Neuronal stem cell (in vitro differentiated cells): ENCODE data around the gene FBXO36. TPM values are rescaled to one million over a fixed set of nuclear protein-coding genes. Genes with fewer than 3 reads are reported as not detected.

Source experiments
- DNase-seq: peaks from one replicate; pipeline ENCODE4 v3.0.0-alpha.2; 2013; ENCODE audit warnings: low spot score
- H2AFZ ChIP-seq: one replicate; pipeline ENCODE4 v1.6.1; 2013; ENCODE audit warnings: mild to moderate bottlenecking, low read length, inconsistent platforms
- H2AK5ac ChIP-seq: 2 replicates; pipeline ENCODE4 v1.6.1; 2013; ENCODE audit warnings: low read depth, mild to moderate bottlenecking, inconsistent platforms, low read length, moderate library complexity, mixed read lengths
- H2BK120ac ChIP-seq: 2 replicates; pipeline ENCODE4 v1.6.1; 2013; ENCODE audit warnings: low read depth, mild to moderate bottlenecking, inconsistent platforms, low read length, moderate library complexity, mixed read lengths
- H2BK12ac ChIP-seq: one replicate; pipeline ENCODE4 v1.6.1; 2013; ENCODE audit warnings: low read length, inconsistent platforms
- H2BK15ac ChIP-seq: 2 replicates; pipeline ENCODE4 v1.6.1; 2013; ENCODE audit warnings: mild to moderate bottlenecking, low read length, inconsistent platforms, mixed read lengths
- H2BK5ac ChIP-seq: one replicate; pipeline ENCODE4 v1.6.1; 2013; ENCODE audit warnings: inconsistent platforms, mild to moderate bottlenecking, low read length, moderate library complexity
- H3K14ac ChIP-seq: one replicate; pipeline ENCODE4 v1.6.1; 2013; ENCODE audit warnings: low read length, inconsistent platforms
- H3K18ac ChIP-seq: 2 replicates; pipeline ENCODE4 v1.6.1; 2013; ENCODE audit warnings: low read length, inconsistent platforms
- H3K23ac ChIP-seq: 2 replicates; pipeline ENCODE4 v1.6.1; 2013; ENCODE audit warnings: low read depth, mild to moderate bottlenecking, mixed read lengths, low read length, inconsistent platforms; ENCODE audit not compliant: poor library complexity
- H3K27ac ChIP-seq: replicated peaks from 3 replicates; pipeline ENCODE4 v1.5.1; 2013; ENCODE audit warnings: low read length, inconsistent platforms
- H3K27me3 ChIP-seq, 3 experiments: 2 replicates each; pipeline ENCODE4 v1.6.1; 2013; ENCODE audit warnings: low read length in 3 of 3, mild to moderate bottlenecking in 2 of 3, inconsistent platforms in 1 of 3, low read depth in 1 of 3, mixed read lengths in 1 of 3, moderate library complexity in 1 of 3; ENCODE audit not compliant: control insufficient read depth in 3 of 3, insufficient read depth in 3 of 3
- H3K36me3 ChIP-seq, 2 donors: replicated peaks in 1 of 2; 2 replicates each; pipeline ENCODE4 v1.6.1; 2013; ENCODE audit warnings: low read length in 2 of 2; ENCODE audit not compliant: control insufficient read depth in 2 of 2, insufficient read depth in 2 of 2
- H3K4ac ChIP-seq: 2 replicates; pipeline ENCODE4 v1.6.1; 2013; ENCODE audit warnings: inconsistent platforms, mild to moderate bottlenecking, low read length, moderate library complexity
- H3K4me1 ChIP-seq, 2 donors: 1 replicate in 1 of 2; 2 replicates in 1 of 2; pipeline ENCODE4 v1.6.1; 2013; ENCODE audit warnings: low read length in 2 of 2, low read depth in 1 of 2; ENCODE audit not compliant: control insufficient read depth in 2 of 2, insufficient read depth in 1 of 2
- H3K4me2 ChIP-seq: one replicate; pipeline ENCODE4 v1.6.1; 2013; ENCODE audit warnings: mild to moderate bottlenecking, low read length, inconsistent platforms; ENCODE audit not compliant: insufficient read depth, poor library complexity, severe bottlenecking
- H3K4me3 ChIP-seq, 2 donors: 2 replicates each; pipeline ENCODE4 v1.5.1; 2013; ENCODE audit warnings: low read length in 2 of 2, mild to moderate bottlenecking in 2 of 2, inconsistent platforms in 1 of 2, moderate library complexity in 1 of 2
- H3K79me1 ChIP-seq: one replicate; pipeline ENCODE4 v1.6.1; 2013; ENCODE audit warnings: low read depth, mild to moderate bottlenecking, inconsistent platforms, low read length, moderate library complexity
- H3K9ac ChIP-seq: one replicate; pipeline ENCODE4 v1.6.1; 2013; ENCODE audit warnings: mild to moderate bottlenecking, low read depth, low read length, inconsistent platforms; ENCODE audit not compliant: poor library complexity
- H3K9me3 ChIP-seq, 2 donors: replicated peaks in 1 of 2; 2 replicates each; pipeline versions ENCODE3 to v1.6.1; 2013; ENCODE audit warnings: low read length in 2 of 2, mild to moderate bottlenecking in 2 of 2, inconsistent platforms in 1 of 2, low read depth in 1 of 2, mixed read lengths in 1 of 2, moderate library complexity in 1 of 2; ENCODE audit not compliant: control insufficient read depth in 2 of 2, insufficient read depth in 1 of 2
- H4K8ac ChIP-seq: one replicate; pipeline ENCODE4 v1.6.1; 2013; ENCODE audit warnings: low read depth, mild to moderate bottlenecking, inconsistent platforms, low read length, moderate library complexity
- H4K91ac ChIP-seq: one replicate; pipeline ENCODE4 v1.6.1; 2013; ENCODE audit warnings: low read length, low read depth, mild to moderate bottlenecking, inconsistent platforms; ENCODE audit not compliant: poor library complexity
- WGBS, 2 donors: extraction: QIAGEN DNeasy Blood & Tissue Kit; methylation state at CpG; one replicate each; pipeline ENCODE4 v1.1.7; 2013; ENCODE audit warnings: missing lambda C conversion rate in 2 of 2, mixed read lengths in 1 of 2; ENCODE audit not compliant: insufficient read length in 2 of 2, insufficient replicate concordance in 1 of 2; ENCODE audit errors: extremely low coverage in 2 of 2; 5-methylcytosine and 5-hydroxymethylcytosine counted together
- polyA plus RNA-seq, 2 experiments: library from polyadenylated mRNA; stranded (reverse); fragments of 200-250 nt; gene quantifications; one replicate each; pipeline ENCODE4 v1.2.3, GENCODE V29; 2013

Gene FBXO36, protein sequence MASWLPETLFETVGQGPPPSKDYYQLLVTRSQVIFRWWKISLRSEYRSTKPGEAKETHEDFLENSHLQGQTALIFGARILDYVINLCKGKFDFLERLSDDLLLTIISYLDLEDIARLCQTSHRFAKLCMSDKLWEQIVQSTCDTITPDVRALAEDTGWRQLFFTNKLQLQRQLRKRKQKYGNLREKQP
- polyA plus RNA-seq (2013, experiment 1 of 2): 5.0 TPM
- polyA plus RNA-seq (2013, experiment 2 of 2): 4.7 TPM

GRCh38 chr2:229922449-229923386, at the start of gene FBXO36:
Gene FBXO36, plus strand, starts transcription at chr2:229922503. Its CDS starts 11 bp downstream, at chr2:229922514.
- Histone ChIP-seq H3K79me1 (peaks cover under 1% of the 10 kb centered on the region), H3K9ac (peak within 1 kb of the TSS; percentile 88), H2BK15ac (no peak within 1 kb of the TSS), H3K27ac (peak within 1 kb of the TSS; percentile 99), H2AFZ (peak within 1 kb of the TSS; percentile 96), H3K9me3 (peaks cover 0 to 3% of the 10 kb centered on the region in 2 donors), H3K14ac (peak within 1 kb of the TSS; percentile 8), H3K4me3 (peak within 1 kb of the TSS; percentile 61 to 96), H3K4me1 (peaks cover 0 to 7% of the 10 kb centered on the region in 2 donors), H4K91ac (peak within 1 kb of the TSS; percentile 12), H3K18ac (peak within 1 kb of the TSS; percentile 98), H2BK5ac (peak within 1 kb of the TSS; percentile 97), H2BK120ac (no peak within 1 kb of the TSS), H3K23ac (peak within 1 kb of the TSS; percentile 89), H3K27me3 (no peaks in the 10 kb centered on the region), H3K4me2 (peak within 1 kb of the TSS; percentile 89), H3K4ac (no peak within 1 kb of the TSS), H2AK5ac (no peak within 1 kb of the TSS), H4K8ac (no peak within 1 kb of the TSS), H2BK12ac (no peak within 1 kb of the TSS), H3K36me3 (peaks cover 2 to 13% of the 10 kb centered on the region in 2 donors)
- DNase-seq: no peak
- no CpG with 5 or more reads among the region's 61 CpGs for WGBS, 2 donors

GRCh38 chr2:229873123-229873581, 49.2 kb upstream of the FBXO36 start:
- no peak overlapping the region for H2BK12ac ChIP-seq
- no peak overlapping the region for H3K14ac ChIP-seq
- no CpG with 5 or more reads among the region's 1 CpG for WGBS, 2 donors
- peaks cover 0 to 5% of the 10 kb centered on the region in 2 donors for H3K9me3 ChIP-seq
- H3K4ac ChIP-seq: no peak overlapping the region
- H2AFZ ChIP-seq: no peak overlapping the region
- peaks cover 0 to 78% of the 10 kb centered on the region in 2 donors for H3K36me3 ChIP-seq
- peaks cover 2% of the 10 kb centered on the region for H3K79me1 ChIP-seq
- no peak overlapping the region for H2BK120ac ChIP-seq
- no peak overlapping the region for H3K4me2 ChIP-seq
- no peak overlapping the region for H2BK5ac ChIP-seq
- H3K9ac ChIP-seq: no peak overlapping the region
- no peak overlapping the region for H2AK5ac ChIP-seq
- no peak overlapping the region for H2BK15ac ChIP-seq
- H3K23ac ChIP-seq: no peak overlapping the region
- DNase-seq: no peak
- H4K8ac ChIP-seq: no peak overlapping the region
- H3K27me3 ChIP-seq: no peaks in the 10 kb centered on the region
- no peak overlapping the region for H3K4me3 ChIP-seq
- H3K27ac ChIP-seq: no peak overlapping the region
- H4K91ac ChIP-seq: no peak overlapping the region
- no peaks in the 10 kb centered on the region for H3K4me1 ChIP-seq
- H3K18ac ChIP-seq: no peak overlapping the region

GRCh38 chr2:229874647-229875046, 47.7 kb upstream of the FBXO36 start:
- peaks cover 0 to 5% of the 10 kb centered on the region in 2 donors for H3K9me3 ChIP-seq
- H2AFZ ChIP-seq: no peak overlapping the region
- H3K4me1 ChIP-seq: no peaks in the 10 kb centered on the region
- no peak overlapping the region for H3K4me2 ChIP-seq
- no peaks in the 10 kb centered on the region for H3K27me3 ChIP-seq
- no peak overlapping the region for H2AK5ac ChIP-seq
- no peak overlapping the region for H2BK120ac ChIP-seq
- no peak overlapping the region for H3K4me3 ChIP-seq
- no peak overlapping the region for H3K4ac ChIP-seq
- H3K18ac ChIP-seq: no peak overlapping the region
- WGBS, 2 donors: no CpG with 5 or more reads among the region's 4 CpGs
- H2BK15ac ChIP-seq: no peak overlapping the region
- no peak overlapping the region for H3K23ac ChIP-seq
- H3K9ac ChIP-seq: no peak overlapping the region
- H2BK5ac ChIP-seq: no peak overlapping the region
- no peak overlapping the region for H3K27ac ChIP-seq
- no peak overlapping the region for H2BK12ac ChIP-seq
- H3K79me1 ChIP-seq: peaks cover 4% of the 10 kb centered on the region
- H4K8ac ChIP-seq: no peak overlapping the region
- no peak overlapping the region for H4K91ac ChIP-seq
- peaks cover 4 to 77% of the 10 kb centered on the region in 2 donors for H3K36me3 ChIP-seq
- H3K14ac ChIP-seq: no peak overlapping the region
- DNase-seq: no peak

DNA sequence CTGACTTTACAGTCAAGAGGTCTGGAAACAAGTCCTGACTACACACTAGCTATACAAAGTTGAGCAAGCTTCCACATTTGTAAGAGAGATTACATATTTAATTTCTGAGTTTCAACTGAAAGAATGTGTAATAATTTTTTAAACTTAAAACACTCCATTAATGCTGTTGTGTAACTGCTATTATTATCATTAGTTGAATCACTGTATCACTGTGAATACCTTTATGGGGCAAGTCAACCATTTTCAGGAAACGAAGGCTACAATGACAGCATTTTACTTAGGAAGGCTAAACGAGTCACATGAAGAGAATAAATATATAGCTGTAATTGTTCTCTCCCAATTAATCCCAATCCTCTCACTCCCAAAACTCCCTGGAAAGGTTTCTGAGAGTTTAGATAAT, 46.8 kb upstream of the FBXO36 start:
- H3K18ac ChIP-seq: no peak overlapping the region
- no peak overlapping the region for H2BK5ac ChIP-seq
- H3K9ac ChIP-seq: no peak overlapping the region
- DNase-seq: no peak
- peaks cover 0 to 5% of the 10 kb centered on the region in 2 donors for H3K9me3 ChIP-seq
- no peak overlapping the region for H3K23ac ChIP-seq
- no peaks in the 10 kb centered on the region for H3K4me1 ChIP-seq
- no CpG with 5 or more reads among the region's 2 CpGs for WGBS, 2 donors
- no peak overlapping the region for H2BK12ac ChIP-seq
- H3K36me3 ChIP-seq: peaks cover 5 to 77% of the 10 kb centered on the region in 2 donors
- H3K14ac ChIP-seq: no peak overlapping the region
- H3K4me3 ChIP-seq: no peak overlapping the region
- no peak overlapping the region for H2AFZ ChIP-seq
- H4K8ac ChIP-seq: no peak overlapping the region
- H3K27me3 ChIP-seq: no peaks in the 10 kb centered on the region
- H2BK15ac ChIP-seq: no peak overlapping the region
- no peak overlapping the region for H4K91ac ChIP-seq
- H3K79me1 ChIP-seq: peaks cover 4% of the 10 kb centered on the region
- no peak overlapping the region for H2BK120ac ChIP-seq
- H3K4ac ChIP-seq: no peak overlapping the region
- no peak overlapping the region for H2AK5ac ChIP-seq
- H3K27ac ChIP-seq: no peak overlapping the region
- no peak overlapping the region for H3K4me2 ChIP-seq
